HUES48 (cell line): Measurements from ENCODE around the gene DYNC1I2.
"Not testable (repeated sequence)": the region's sequence is repeated elsewhere in the genome, so short reads cannot be mapped to it uniquely, and the experiment has no call there.

Source experiments
- H3K27ac ChIP-seq: one replicate; pipeline ENCODE4 v1.7.0; 2013; ENCODE audit warnings: low read depth, low read length, inconsistent platforms
- H3K27me3 ChIP-seq: 2 replicates; pipeline ENCODE4 v1.6.1; 2013; ENCODE audit warnings: mild to moderate bottlenecking, low read length; ENCODE audit not compliant: control insufficient read depth, insufficient read depth
- H3K36me3 ChIP-seq: 2 replicates; pipeline ENCODE4 v1.6.1; 2013; ENCODE audit warnings: low read length; ENCODE audit not compliant: control insufficient read depth, insufficient read depth
- H3K4me1 ChIP-seq: 2 replicates; pipeline ENCODE4 v1.6.1; 2013; ENCODE audit warnings: mild to moderate bottlenecking, low read length; ENCODE audit not compliant: control insufficient read depth, insufficient read depth
- H3K4me3 ChIP-seq: 2 replicates; pipeline ENCODE4 v1.5.1; 2013; ENCODE audit warnings: mild to moderate bottlenecking, low read depth, low read length
- H3K9ac ChIP-seq: 2 replicates; pipeline ENCODE4 v1.6.1; 2013; ENCODE audit warnings: mild to moderate bottlenecking, low read depth, low read length, moderate library complexity
- H3K9me3 ChIP-seq: 2 replicates; pipeline ENCODE4 v1.6.1; 2013; ENCODE audit warnings: low read length; ENCODE audit not compliant: control insufficient read depth, insufficient read depth

DYNC1I2 gene

GRCh38 chr2:171745806-171746205 lies 58.5 kb downstream of the DYNC1I2 start:
- Histone ChIP-seq H3K36me3 (peaks cover 72% of the 10 kb centered on the region), H3K27ac (no peak overlapping the region), H3K9ac (no peak overlapping the region), H3K9me3 (no peaks in the 10 kb centered on the region), H3K4me1 (no peaks in the 10 kb centered on the region), H3K27me3 (no peaks in the 10 kb centered on the region), H3K4me3 (no peak overlapping the region)

- Histone ChIP-seq H3K27me3 (no peaks in the 10 kb centered on the region), H3K4me1 (no peaks in the 10 kb centered on the region), H3K36me3 (peaks cover 78% of the 10 kb centered on the region), H3K9ac (no peak overlapping the region), H3K4me3 (no peak overlapping the region), H3K9me3 (no peaks in the 10 kb centered on the region), H3K27ac (no peak overlapping the region)
Observed at GRCh38 chr2:171747371-171747770, 60.1 kb downstream of the DYNC1I2 start.

DNA sequence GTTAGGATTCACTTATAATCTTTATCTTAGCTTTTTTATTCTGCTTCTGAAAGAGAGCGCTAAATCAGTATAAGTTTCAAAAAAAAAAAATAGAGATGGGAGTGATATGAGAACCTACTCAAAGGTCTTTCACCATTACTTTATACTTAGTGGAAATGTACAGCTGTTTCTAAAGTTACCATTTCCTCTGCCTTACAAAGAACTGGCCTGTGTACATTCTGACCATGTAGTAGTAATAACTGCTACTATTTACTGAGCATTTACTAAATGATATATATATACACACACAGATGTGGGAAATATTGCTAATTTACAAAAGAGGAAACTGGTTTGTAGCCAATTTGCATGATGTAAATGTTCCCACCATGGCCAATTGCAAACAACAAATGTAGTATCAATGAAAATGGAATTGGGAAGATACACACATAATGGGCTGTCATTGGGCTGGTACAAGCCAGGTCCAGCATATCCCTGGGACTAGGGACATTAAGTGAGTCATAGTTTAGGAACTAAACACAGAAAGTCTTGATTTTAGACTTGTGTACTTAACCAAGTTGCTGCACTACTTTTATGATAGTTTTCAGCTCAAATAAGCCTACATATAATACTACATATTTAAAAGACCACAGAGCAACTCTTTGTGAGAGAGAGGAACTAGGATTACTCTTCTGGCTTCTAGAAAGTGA lies 67.1 kb downstream of the DYNC1I2 start:
- peaks cover 39% of the 10 kb centered on the region for H3K36me3 ChIP-seq
- H3K9me3 ChIP-seq = no peaks in the 10 kb centered on the region
- no peak overlapping the region for H3K27ac ChIP-seq
- H3K9ac ChIP-seq = no peak overlapping the region
- H3K4me1 ChIP-seq = no peaks in the 10 kb centered on the region
- no peak overlapping the region for H3K4me3 ChIP-seq
- H3K27me3 ChIP-seq = no peaks in the 10 kb centered on the region

GRCh38 chr2:171758762-171759161 lies 71.5 kb downstream of the DYNC1I2 start:
- H3K27me3 ChIP-seq = not testable (repeated sequence)

GRCh38 chr2:171761176-171761575 lies 73.9 kb downstream of the DYNC1I2 start:
- not testable (repeated sequence) for H3K4me3 ChIP-seq, H3K4me1 ChIP-seq, H3K27ac ChIP-seq, H3K27me3 ChIP-seq, H3K9ac ChIP-seq, H3K9me3 ChIP-seq, H3K36me3 ChIP-seq

More at GRCh38 chr2:171758762-171759161, 71.5 kb downstream of the DYNC1I2 start:
- H3K4me3 ChIP-seq, H3K9ac ChIP-seq, H3K27ac ChIP-seq, H3K9me3 ChIP-seq, H3K4me1 ChIP-seq: not testable (repeated sequence)
- peaks cover 17% of the 10 kb centered on the region; the same call in 1 of the 2 replicates for H3K36me3 ChIP-seq

DNA sequence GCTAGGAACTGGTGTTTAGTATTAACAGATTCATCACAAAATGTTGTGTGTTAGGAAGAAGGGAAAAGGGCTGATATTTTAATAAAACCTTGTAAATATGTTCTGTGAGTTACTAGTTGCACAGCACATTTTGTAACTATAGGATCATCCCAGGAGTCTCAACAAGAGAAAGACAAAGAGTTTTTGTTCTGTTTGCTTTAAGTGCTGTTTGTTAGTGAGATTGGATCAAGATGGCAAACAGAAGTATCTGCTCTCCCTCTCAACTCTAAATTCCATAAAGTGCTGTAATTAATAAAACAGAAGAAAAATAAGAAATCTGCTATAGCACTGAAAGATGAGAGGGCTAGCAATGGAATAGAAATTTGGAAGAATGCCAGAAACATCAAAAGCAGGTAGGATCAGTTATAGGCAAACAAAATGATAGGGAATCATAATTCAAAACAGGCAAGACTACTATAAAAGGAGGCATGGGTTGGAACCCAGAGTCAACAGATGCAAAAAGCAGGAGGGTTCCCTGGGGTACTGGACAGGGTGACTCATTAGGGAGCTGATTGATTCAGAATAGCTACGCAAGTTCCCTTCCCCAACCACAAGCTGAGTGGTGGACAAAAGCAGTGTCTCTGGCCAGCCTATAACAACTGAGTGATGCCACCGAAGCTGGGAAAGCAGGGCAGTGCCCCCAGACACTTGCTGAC lies 75.8 kb downstream of the DYNC1I2 start:
- H3K4me1 ChIP-seq = no peaks in the 10 kb centered on the region
- no peak overlapping the region for H3K9ac ChIP-seq
- no peak overlapping the region for H3K4me3 ChIP-seq
- no peaks in the 10 kb centered on the region for H3K9me3 ChIP-seq
- no peaks in the 10 kb centered on the region for H3K27me3 ChIP-seq
- H3K27ac ChIP-seq = no peak overlapping the region
- peaks cover 9% of the 10 kb centered on the region; the same call in 1 of the 2 replicates for H3K36me3 ChIP-seq

DNA sequence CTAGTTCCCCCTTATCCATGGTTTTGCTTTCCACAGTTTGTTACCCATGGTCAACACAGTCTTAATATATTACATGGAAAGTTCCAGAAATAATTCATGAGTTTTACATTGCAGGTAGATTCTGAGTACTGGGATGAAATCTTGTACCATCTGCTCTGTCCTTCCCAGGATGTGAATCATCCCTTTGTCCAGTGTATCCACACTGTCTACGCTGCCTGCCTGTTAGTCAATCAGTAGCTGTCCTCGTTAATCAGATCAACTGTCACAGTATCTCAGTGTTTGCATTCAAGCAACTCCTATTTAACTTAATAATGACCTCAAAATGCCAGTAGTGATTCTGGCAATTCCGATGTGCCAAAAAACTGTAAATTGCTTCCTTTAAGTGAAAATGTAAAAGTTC lies 76.3 kb downstream of the DYNC1I2 start:
- Histone ChIP-seq H3K36me3 (peaks cover 9% of the 10 kb centered on the region; the same call in 1 of the 2 replicates), H3K4me1 (no peaks in the 10 kb centered on the region), H3K27ac (no peak overlapping the region), H3K27me3 (no peaks in the 10 kb centered on the region), H3K9me3 (no peaks in the 10 kb centered on the region), H3K9ac (no peak overlapping the region), H3K4me3 (no peak overlapping the region)

DNA sequence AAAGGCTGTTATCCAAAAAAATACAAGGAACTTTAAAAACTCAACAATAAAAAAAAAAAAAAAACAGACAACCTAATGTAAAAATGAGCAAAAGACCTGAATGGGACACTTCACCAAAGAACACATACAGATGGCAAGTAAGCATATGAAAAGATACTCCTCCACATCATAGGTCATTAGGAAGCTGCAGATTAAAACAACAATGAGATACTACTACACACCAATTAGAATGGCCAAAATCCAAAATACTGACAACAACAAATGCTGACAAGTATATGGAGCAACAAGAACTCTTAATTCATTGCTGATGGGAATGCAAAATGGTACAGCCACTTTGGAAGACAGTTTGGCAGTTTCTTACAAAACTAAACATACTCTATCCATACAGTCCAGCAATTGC lies 84.2 kb downstream of the DYNC1I2 start:
- no peak overlapping the region for H3K4me3 ChIP-seq
- H3K27ac ChIP-seq = no peak overlapping the region
- H3K9me3 ChIP-seq = peaks cover 17% of the 10 kb centered on the region
- H3K27me3 ChIP-seq = no peaks in the 10 kb centered on the region
- no peak overlapping the region for H3K9ac ChIP-seq
- no peaks in the 10 kb centered on the region for H3K4me1 ChIP-seq
- no peaks in the 10 kb centered on the region for H3K36me3 ChIP-seq

GRCh38 chr2:171772373-171772772 lies 85.1 kb downstream of the DYNC1I2 start:
- peaks cover 20% of the 10 kb centered on the region for H3K9me3 ChIP-seq
- H3K27ac ChIP-seq = no peak overlapping the region
- no peak overlapping the region for H3K4me3 ChIP-seq
- no peak overlapping the region for H3K9ac ChIP-seq
- no peaks in the 10 kb centered on the region for H3K27me3 ChIP-seq
- H3K4me1 ChIP-seq = no peaks in the 10 kb centered on the region
- no peaks in the 10 kb centered on the region for H3K36me3 ChIP-seq

GRCh38 chr2:171774581-171774980 lies 87.3 kb downstream of the DYNC1I2 start:
- H3K9ac ChIP-seq, H3K27ac ChIP-seq, H3K4me1 ChIP-seq, H3K36me3 ChIP-seq, H3K27me3 ChIP-seq, H3K4me3 ChIP-seq: not testable (repeated sequence)
- peaks cover 26% of the 10 kb centered on the region for H3K9me3 ChIP-seq

DNA sequence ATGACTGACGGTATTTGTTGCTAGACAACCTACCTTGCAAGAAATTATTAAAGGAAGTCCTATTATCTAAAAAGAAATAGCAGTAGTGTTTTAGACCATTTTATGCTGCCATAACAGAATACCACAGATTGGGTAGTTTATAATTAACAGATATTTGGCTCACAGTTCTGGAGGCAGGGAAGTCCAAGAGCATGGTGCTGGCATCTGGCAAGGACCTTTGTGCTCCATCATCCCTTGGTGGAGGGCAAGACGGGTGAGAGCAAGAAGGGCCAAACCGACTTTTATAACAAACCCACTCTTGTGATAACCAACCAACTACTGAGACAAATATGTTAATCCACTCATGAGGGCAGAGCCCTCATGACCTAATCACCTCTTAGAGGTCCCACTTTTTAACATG lies 91.2 kb downstream of the DYNC1I2 start:
- Histone ChIP-seq H3K36me3 (0 out of 2 replicates have a peak, but pooled peaks cover 4% of the 10 kb centered on the region), H3K4me3 (no peak overlapping the region), H3K27ac (no peak overlapping the region), H3K9ac (no peak overlapping the region), H3K27me3 (no peaks in the 10 kb centered on the region), H3K9me3 (peaks cover 14% of the 10 kb centered on the region), H3K4me1 (no peaks in the 10 kb centered on the region)
